K562 (cell line): Measurements from ENCODE around the gene FXYD3. TPM values are rescaled to one million over a fixed set of nuclear protein-coding genes. Genes with fewer than 3 reads are reported as not detected.

Experiments
- ATAC-seq: fragments of 200-7000 bp; cut with Tn5 transposase; 3 replicates; pipeline ENCODE4 v1.9.1; 2020; ENCODE audit warnings: moderate library complexity
- BruUV-seq: library from RNA; stranded (reverse); fragments of 400-500 nt; replicated peaks from 2 replicates; lab custom pipeline; 2021; lab: Mats Ljungman, UMichigan
- CTCF ChIA-PET: fragments of 300-600 bp; formaldehyde crosslinking; extraction: SDS; loops from one replicate; lab custom pipeline; 2021; ENCODE audit warnings: low intra/inter-chr PET ratio; lab: Yijun Ruan, JAX
- POLR2A ChIA-PET: fragments of 300-600, 350-650 bp; sonication (Branson Sonifier 250); formaldehyde crosslinking; extraction: SDS; loops from one replicate; lab custom pipeline; 2021; ENCODE audit warnings: antibody characterized with exemption, inconsistent platforms; lab: Yijun Ruan, JAX
- DNase-seq, 4 experiments: peaks; one replicate each; pipeline versions ENCODE4 v3.0.0 to v3.0.0-alpha.2; 2011 to 2018; ENCODE audit warnings: low spot score in 3 of 4, mixed read lengths in 3 of 4; ENCODE audit errors: extremely low read depth in 1 of 4
- FAIRE-seq: peaks from 2 replicates; lab custom pipeline; 2011; peaks lifted over from hg19 to GRCh38; lab: Jason Lieb, UNC
- H2AFZ ChIP-seq: 2 replicates; pipeline ENCODE4 v1.6.0; 2011; ENCODE audit warnings: low read depth, low read length, control low read depth, inconsistent platforms
- H3K27ac ChIP-seq: fragments of 200-600 bp; 3 replicates; pipeline ENCODE4 v1.8.0; 2011; ENCODE audit warnings: low read depth, mild to moderate bottlenecking, control low read depth, inconsistent platforms, low read length, moderate library complexity, mixed read lengths; ENCODE audit errors: extremely low read depth
- H3K27me3 ChIP-seq, 2 experiments: fragments of 300-600 bp in 1 of 2; 2 replicates in 1 of 2; 3 replicates in 1 of 2; pipeline versions ENCODE4 v1.6.0 to v1.8.0; 2011; ENCODE audit warnings: inconsistent platforms in 2 of 2, low read length in 2 of 2, mild to moderate bottlenecking in 1 of 2, mixed read lengths in 1 of 2, moderate library complexity in 1 of 2; ENCODE audit not compliant: control insufficient read depth in 2 of 2, insufficient read depth in 2 of 2
- H3K36me3 ChIP-seq: fragments of 300-600 bp; 3 replicates; pipeline ENCODE4 v1.8.0; 2011; ENCODE audit warnings: mild to moderate bottlenecking, low read length, inconsistent platforms; ENCODE audit not compliant: control insufficient read depth, insufficient read depth
- H3K4me1 ChIP-seq, 2 experiments: fragments of 200-600 bp in 1 of 2; replicated peaks in 1 of 2; 2 replicates in 1 of 2; 3 replicates in 1 of 2; pipeline versions ENCODE4 v1.5.1 to v1.8.0; 2011; ENCODE audit warnings: inconsistent platforms in 2 of 2, low read length in 2 of 2, mild to moderate bottlenecking in 1 of 2, mixed read lengths in 1 of 2, moderate library complexity in 1 of 2; ENCODE audit not compliant: control insufficient read depth in 2 of 2, insufficient read depth in 2 of 2
- H3K4me2 ChIP-seq: 2 replicates; pipeline ENCODE4 v1.6.1; 2011; ENCODE audit warnings: low read length, control low read depth, inconsistent platforms, mixed read lengths; ENCODE audit not compliant: insufficient read depth
- H3K4me3 ChIP-seq: fragments of 200-600 bp; sonication (generic), shearing (Covaris generic); 2 replicates; pipeline ENCODE4 v1.5.1; 2016; ENCODE audit warnings: control low read depth, inconsistent platforms
- H3K79me2 ChIP-seq: fragments of 200-600 bp; 3 replicates; pipeline ENCODE4 v1.8.0; 2011; ENCODE audit warnings: low read length, inconsistent platforms; ENCODE audit not compliant: control insufficient read depth, insufficient read depth
- H3K9ac ChIP-seq, 2 experiments: 2 replicates each; pipeline versions ENCODE4 v1.6.0 to v1.6.1; 2011; ENCODE audit warnings: low read depth in 2 of 2, low read length in 2 of 2, control low read depth in 1 of 2, inconsistent platforms in 1 of 2, mild to moderate bottlenecking in 1 of 2, mixed read lengths in 1 of 2; ENCODE audit not compliant: insufficient read depth in 1 of 2
- H3K9me1 ChIP-seq: one replicate; pipeline ENCODE4 v1.6.0; 2011; ENCODE audit warnings: inconsistent platforms, mild to moderate bottlenecking, low read length, moderate library complexity; ENCODE audit not compliant: control insufficient read depth, insufficient read depth
- H3K9me3 ChIP-seq: replicated peaks from 2 replicates; pipeline ENCODE4 v1.5.1; 2011; ENCODE audit warnings: low read depth, low read length, inconsistent platforms; ENCODE audit not compliant: control insufficient read depth, insufficient read depth
- H4K20me1 ChIP-seq: replicated peaks from 2 replicates; pipeline ENCODE4 v1.6.1; 2011; ENCODE audit warnings: low read length, inconsistent platforms, mixed read lengths; ENCODE audit not compliant: control insufficient read depth, insufficient read depth
- CBX3 ChIP-seq, 2 experiments: IDR thresholded peaks; 1 replicate in 1 of 2; 2 replicates in 1 of 2; pipeline ENCODE4 v1.6.1; 2012; ENCODE audit warnings: inconsistent platforms in 2 of 2, low read length in 2 of 2, borderline replicate concordance in 1 of 2, control low read depth in 1 of 2
- CSDE1 ChIP-seq, 2 experiments: fragments of 450-650 bp; IDR thresholded peaks; 2 replicates each; pipeline ENCODE4 v1.6.1; 2016; ENCODE audit warnings: mild to moderate bottlenecking in 1 of 2
- E2F6 ChIP-seq, 2 experiments: IDR thresholded peaks; 2 replicates each; pipeline ENCODE4 v1.6.1; 2011; ENCODE audit warnings: borderline replicate concordance in 1 of 2, control low read depth in 1 of 2, low read depth in 1 of 2, low read length in 1 of 2, mild to moderate bottlenecking in 1 of 2, mixed read lengths in 1 of 2, moderate library complexity in 1 of 2; ENCODE audit not compliant: insufficient read depth in 1 of 2, insufficient read length in 1 of 2, poor library complexity in 1 of 2, severe bottlenecking in 1 of 2; ENCODE audit errors: extremely low read depth in 1 of 2
- HDAC3 ChIP-seq: fragments of 450-650 bp; IDR thresholded peaks from 2 replicates; pipeline ENCODE4 v1.6.1; 2018; ENCODE audit warnings: borderline replicate concordance, mild to moderate bottlenecking, moderate library complexity; ENCODE audit not compliant: partially characterized antibody
- L3MBTL2 ChIP-seq: fragments of 450-650 bp; IDR thresholded peaks from 2 replicates; pipeline ENCODE4 v1.6.1; 2016; ENCODE audit warnings: mild to moderate bottlenecking, moderate library complexity
- MEF2A ChIP-seq: IDR thresholded peaks from 2 replicates; pipeline ENCODE4 v1.6.1; 2011; ENCODE audit warnings: low read depth, mild to moderate bottlenecking, low read length, moderate library complexity; ENCODE audit not compliant: control insufficient read depth
- MNT ChIP-seq, 2 experiments: fragments of 450-650 bp; conservative IDR thresholded peaks; 2 replicates each; pipeline ENCODE4 v1.6.1; 2017; ENCODE audit warnings: mild to moderate bottlenecking in 2 of 2, moderate library complexity in 2 of 2
- NR2C1 ChIP-seq, 2 experiments: fragments of 450-650 bp; IDR thresholded peaks; 2 replicates each; pipeline ENCODE4 v1.6.1; 2017; ENCODE audit warnings: mild to moderate bottlenecking in 2 of 2, antibody characterized with exemption in 1 of 2, inconsistent platforms in 1 of 2, missing compliant biosample characterization in 1 of 2, missing genetic modification characterization in 1 of 2
- TAF9B ChIP-seq: fragments of 450-650 bp; IDR thresholded peaks from 2 replicates; pipeline ENCODE4 v1.6.1; 2018; ENCODE audit warnings: mild to moderate bottlenecking; ENCODE audit not compliant: partially characterized antibody
- TBL1XR1 ChIP-seq, 2 experiments: IDR thresholded peaks; 2 replicates each; pipeline ENCODE4 v1.6.1; 2012; ENCODE audit warnings: improper control_type of control experiment in 2 of 2, low read length in 2 of 2, mild to moderate bottlenecking in 1 of 2
- VEZF1 ChIP-seq: fragments of 200-800 bp; sonication (Bioruptor generic); IDR thresholded peaks from 2 replicates; pipeline ENCODE4 v1.6.1; 2017; ENCODE audit warnings: missing genetic modification characterization, missing compliant biosample characterization
- WHSC1 ChIP-seq: IDR thresholded peaks from one replicate; pipeline ENCODE4 v1.6.1; 2012; ENCODE audit warnings: low read length, control low read depth, inconsistent platforms
- ZFP30 ChIP-seq: fragments of 250-450 bp; sonication (Bioruptor Pico); IDR thresholded peaks from 2 replicates; pipeline ENCODE4 v1.8.0; 2022; ENCODE audit warnings: moderate library complexity, mild to moderate bottlenecking, inconsistent platforms, borderline replicate concordance
- WGBS: fragments of 100-300 bp; shearing (Covaris generic); methylation state at CpG from one replicate; pipeline ENCODE4 v1.1.6; 2016; ENCODE audit warnings: low coverage, mixed read lengths; ENCODE audit not compliant: insufficient coverage; ENCODE audit errors: missing lambda C conversion rate; 5-methylcytosine and 5-hydroxymethylcytosine counted together
- in situ Hi-C: fragments of 300-500 bp; cut with MboI; formaldehyde crosslinking; loops from 4 replicates; pipeline ENCODE4 v1.15.0; 2018; ENCODE audit warnings: inconsistent platforms, mixed read lengths
- intact Hi-C: fragments of 100-400 bp; cut with micrococcal nuclease; formaldehyde crosslinking; loops from 2 replicates; pipeline ENCODE4 v1.14.2; 2022
- polyA plus RNA-seq, 8 experiments: library from polyadenylated mRNA; depleted of rRNA in 4 of 8; stranded (reverse) in 5 of 8; unstranded in 3 of 8; fragments of >200 nt; fragmentation: Nextera tagmentation in 2 of 8; fragmentation: Illumina TruSeq in 1 of 8; extraction: Ambion mirVana in 2 of 8; extraction: Trizol in 1 of 8; gene quantifications; 2 replicates each; pipeline versions ENCODE4 v1.2.1 to v1.2.3, GENCODE V29; 2011 to 2014; ENCODE audit warnings: inconsistent platforms in 1 of 8, missing spikeins in 1 of 8
- total RNA-seq, 7 experiments: library from RNA; depleted of rRNA in 6 of 7; stranded (reverse); fragments of >200 nt in 6 of 7; fragmentation: Illumina TruSeq in 2 of 7; extraction: Trizol in 2 of 7; gene quantifications; 2 replicates each; pipeline versions ENCODE4 v1.2.1 to v1.2.3, GENCODE V29; 2011 to 2021; ENCODE audit warnings: low replicate concordance in 1 of 7

FXYD3 gene
- total and polyA plus RNA-seq, 9 of the 15 experiments (the other 6 are each of a cell fraction or from before 2014, with no cell fraction given), result 0.24 TPM; not detected in 8

GRCh38 chr19:35090506-35091214, 25.0 kb upstream of the FXYD3 start:
- Histone ChIP-seq H3K9me1 (no peaks in the 10 kb centered on the region), H3K27me3 (peaks cover 0 to 4% of the 10 kb centered on the region in 2 experiments; a peak in 1 of 5 replicates), H3K4me3 (no peak overlapping the region), H3K9ac (peak overlapping the region in 1 of 2 experiments; percentile 59; a peak in 1 of 4 replicates), H3K27ac (no peak overlapping the region), H3K4me1 (peaks cover 10 to 38% of the 10 kb centered on the region in 2 experiments; a peak in 4 of 5 replicates), H4K20me1 (no peaks in the 10 kb centered on the region), H3K36me3 (no peaks in the 10 kb centered on the region), H3K9me3 (no peaks in the 10 kb centered on the region), H2AFZ (peak overlapping the region; percentile 91), H3K4me2 (no peak overlapping the region), H3K79me2 (no peaks in the 10 kb centered on the region)
- ChIA-PET POLR2A (no interaction called here), CTCF (interaction anchor here (0.5 to 1.1 kb wide), 3 partner anchors 40 to 1878 kb away, joined by 3 to 5 read pairs (median 4); no protein-coding TSS in a partner anchor)
- peak; percentile 78 for FAIRE-seq
- intact Hi-C loops (loop anchor here (1.0 to 10.0 kb wide), 2 partner anchors 23 to 46 kb away; partner anchors contain the start of gene HPN), in situ Hi-C loops (no loop called here)
- peak; percentile 79 to 87 (median 84) for DNase-seq
- WGBS, result 22% methylated on average over 23 of the region's 36 CpGs
- ATAC-seq, result peak; percentile 88
- no TSS peak for BruUV-seq
- no peak for TF ChIP-seq TAF9B
- peak in 1 of 2 experiments; percentile 22; a peak in 1 of 4 replicates for TF ChIP-seq MNT (conservative IDR thresholded peaks at IDR 0.05)
- TF ChIP-seq NR2C1 (IDR thresholded peaks at IDR 0.05), result no peak
- TF ChIP-seq NR2C1 (tag; IDR thresholded peaks at IDR 0.05), result no peak
- TF ChIP-seq E2F6 (IDR thresholded peaks at IDR 0.05; ENCODE audit: borderline replicate concordance in 1 of 2, extremely low read depth in 1 of 2, insufficient read depth in 1 of 2, insufficient read length in 1 of 2, low read depth in 1 of 2, low read length in 1 of 2, poor library complexity in 1 of 2, severe bottlenecking in 1 of 2), result peak; percentile 65 to 79
- TF ChIP-seq L3MBTL2, result peak; percentile 78
- 0 out of 3 replicates have a peak, but pooled peaks of 1 of the 2 experiments have one; percentile 24 for TF ChIP-seq CBX3 (IDR thresholded peaks at IDR 0.05; ENCODE audit: borderline replicate concordance in 1 of 2, low read length in 2 of 2)
- no peak for TF ChIP-seq CSDE1 (IDR thresholded peaks at IDR 0.05)
- peak; percentile 86 for TF ChIP-seq VEZF1 (CRISPR knock-in tag)
- TF ChIP-seq TBL1XR1 (IDR thresholded peaks at IDR 0.05; ENCODE audit: low read length in 2 of 2), result peak in 1 of 2 experiments; percentile 29; a peak in 1 of 4 replicates
- TF ChIP-seq HDAC3, result no peak
- no peak for TF ChIP-seq WHSC1
- no peak for TF ChIP-seq MEF2A
- no peak for TF ChIP-seq ZFP30 (CRISPR knock-in tag)
